PFSK-1 (cell line): ENCODE results near the gene TNFAIP8L1.

ENCODE experiments used
- FOXP2 ChIP-seq: optimal IDR thresholded peaks from 2 replicates; pipeline ENCODE3; 2011; ENCODE audit warnings: borderline replicate concordance, control low read depth, inconsistent platforms; ENCODE audit not compliant: insufficient read depth; ENCODE audit errors: extremely low read length, extremely low read depth
- POLR2AphosphoS5 ChIP-seq: IDR thresholded peaks from 2 replicates; pipeline ENCODE4 v1.6.1; 2012; ENCODE audit warnings: low read depth, mild to moderate bottlenecking, control low read depth, low read length, moderate library complexity
- REST ChIP-seq, 2 experiments: IDR thresholded peaks; 2 replicates each; pipeline versions ENCODE4 v1.6.1 to v1.8.0; 2011 to 2012; ENCODE audit warnings: low read depth in 2 of 2, low read length in 2 of 2, control low read depth in 1 of 2, inconsistent platforms in 1 of 2, mild to moderate bottlenecking in 1 of 2, moderate library complexity in 1 of 2; ENCODE audit not compliant: insufficient read depth in 1 of 2
- SIN3A ChIP-seq: IDR thresholded peaks from 2 replicates; pipeline ENCODE4 v1.6.1; 2012; ENCODE audit warnings: mild to moderate bottlenecking, low read length, moderate library complexity, borderline replicate concordance; ENCODE audit not compliant: insufficient read depth
- TAF1 ChIP-seq: IDR thresholded peaks from 2 replicates; pipeline ENCODE4 v1.6.1; 2012; ENCODE audit warnings: low read length, control low read depth, borderline replicate concordance; ENCODE audit not compliant: insufficient read depth

TNFAIP8L1 gene

GRCh38 chr19:4593409-4593851 is 45.9 kb upstream of the TNFAIP8L1 start:
- TF ChIP-seq TAF1 (no peak), POLR2AphosphoS5 (no peak), SIN3A (no peak), REST (IDR thresholded peaks at IDR 0.05; ENCODE audit: insufficient read depth in 1 of 2, low read depth in 2 of 2, low read length in 2 of 2) (no peak), FOXP2 (no peak)

DNA sequence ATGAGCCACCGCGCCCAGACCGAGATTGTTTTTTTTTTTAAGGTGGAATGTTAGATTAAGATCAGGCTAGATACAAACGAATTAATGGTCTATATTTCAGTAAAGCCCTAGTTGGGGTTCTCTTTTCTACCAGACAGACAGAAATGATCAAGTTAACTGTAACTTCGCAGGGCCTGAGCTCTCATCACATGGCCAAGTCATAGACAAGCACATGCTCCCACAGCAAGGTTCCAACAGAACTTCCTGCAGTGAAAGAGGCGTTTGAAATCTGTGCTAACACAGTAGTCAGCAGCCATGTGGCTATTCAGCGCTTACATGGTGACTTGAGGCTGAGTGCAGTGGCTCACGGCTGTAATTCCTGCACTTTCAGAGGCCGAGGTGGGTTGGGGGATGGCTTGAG is 45.1 kb upstream of the TNFAIP8L1 start:
- TF ChIP-seq FOXP2 (no peak), SIN3A (no peak), POLR2AphosphoS5 (no peak), TAF1 (no peak), REST (IDR thresholded peaks at IDR 0.05; ENCODE audit: insufficient read depth in 1 of 2, low read depth in 2 of 2, low read length in 2 of 2) (no peak)

- TF ChIP-seq TAF1 (no peak), FOXP2 (no peak), SIN3A (no peak), POLR2AphosphoS5 (no peak), REST (IDR thresholded peaks at IDR 0.05; ENCODE audit: insufficient read depth in 1 of 2, low read depth in 2 of 2, low read length in 2 of 2) (no peak)
These were observed 43.0 kb upstream of the TNFAIP8L1 start for GRCh38 chr19:4596033-4596904.

GRCh38 chr19:4597278-4597974 is 41.9 kb upstream of the TNFAIP8L1 start:
- TF ChIP-seq POLR2AphosphoS5 (no peak), SIN3A (no peak), TAF1 (no peak), FOXP2 (no peak), REST (IDR thresholded peaks at IDR 0.05; ENCODE audit: insufficient read depth in 1 of 2, low read depth in 2 of 2, low read length in 2 of 2) (no peak)
